Activated CD8-positive, alpha-beta memory T cell treated with anti-CD3 and anti-CD28 coated beads, Interleukin-2, amount 50 U/mL, for 24 hours (primary cell): ENCODE results near the gene PDLIM4.
A peak's percentile ranks its signal among the peaks of the same experiment; 100 is the strongest.

Experiments used
- DNase-seq: peaks from one replicate; pipeline ENCODE4 v3.0.0-alpha.2; 2020; ENCODE audit errors: extremely low read depth

The PDLIM4 gene

GRCh38 chr5:132267166-132267739 is 9.8 kb downstream of the PDLIM4 start:
- DNase-seq, result no peak

DNA sequence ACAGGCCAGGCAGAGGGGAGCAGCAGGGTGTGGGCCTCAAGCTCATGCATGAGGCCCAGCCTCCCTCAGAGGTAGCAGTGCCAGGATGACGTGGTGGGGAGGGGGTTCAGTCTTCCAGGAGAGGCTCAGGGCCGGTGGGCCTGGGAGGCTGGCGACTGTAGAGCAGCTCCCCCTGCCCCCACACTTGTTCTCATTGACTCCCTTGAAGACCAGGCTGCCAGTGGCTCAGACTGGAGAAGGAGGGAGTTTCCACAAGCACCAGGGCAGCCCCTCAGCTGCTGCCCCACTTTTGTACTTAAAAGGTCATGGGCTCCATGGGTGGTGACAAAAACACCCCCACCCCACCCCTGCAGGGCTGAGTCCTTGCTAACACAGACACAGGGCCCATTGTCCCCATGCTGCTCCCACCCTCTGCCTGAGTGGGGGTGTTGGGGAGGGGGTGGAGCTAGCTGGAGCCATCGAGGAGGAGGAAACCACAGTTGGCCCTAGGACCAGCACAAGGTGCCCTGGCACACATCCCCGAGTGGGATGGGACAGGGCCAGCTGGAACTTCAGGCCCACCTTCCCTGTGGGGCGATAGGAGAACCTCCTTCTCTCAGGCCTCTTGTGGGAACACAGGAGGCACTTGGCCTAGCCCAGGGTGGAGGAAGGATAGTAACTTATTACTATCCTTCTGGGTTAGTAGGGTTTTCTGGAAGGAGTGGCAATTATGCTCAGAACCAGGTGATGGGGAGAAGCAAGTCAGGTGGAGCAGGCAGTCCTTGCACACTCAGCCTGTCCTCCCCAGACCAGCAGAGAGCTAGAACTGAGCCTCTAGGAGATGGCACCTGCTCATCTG is 10.7 kb downstream of the PDLIM4 start:
- DNase-seq, result no peak

DNA sequence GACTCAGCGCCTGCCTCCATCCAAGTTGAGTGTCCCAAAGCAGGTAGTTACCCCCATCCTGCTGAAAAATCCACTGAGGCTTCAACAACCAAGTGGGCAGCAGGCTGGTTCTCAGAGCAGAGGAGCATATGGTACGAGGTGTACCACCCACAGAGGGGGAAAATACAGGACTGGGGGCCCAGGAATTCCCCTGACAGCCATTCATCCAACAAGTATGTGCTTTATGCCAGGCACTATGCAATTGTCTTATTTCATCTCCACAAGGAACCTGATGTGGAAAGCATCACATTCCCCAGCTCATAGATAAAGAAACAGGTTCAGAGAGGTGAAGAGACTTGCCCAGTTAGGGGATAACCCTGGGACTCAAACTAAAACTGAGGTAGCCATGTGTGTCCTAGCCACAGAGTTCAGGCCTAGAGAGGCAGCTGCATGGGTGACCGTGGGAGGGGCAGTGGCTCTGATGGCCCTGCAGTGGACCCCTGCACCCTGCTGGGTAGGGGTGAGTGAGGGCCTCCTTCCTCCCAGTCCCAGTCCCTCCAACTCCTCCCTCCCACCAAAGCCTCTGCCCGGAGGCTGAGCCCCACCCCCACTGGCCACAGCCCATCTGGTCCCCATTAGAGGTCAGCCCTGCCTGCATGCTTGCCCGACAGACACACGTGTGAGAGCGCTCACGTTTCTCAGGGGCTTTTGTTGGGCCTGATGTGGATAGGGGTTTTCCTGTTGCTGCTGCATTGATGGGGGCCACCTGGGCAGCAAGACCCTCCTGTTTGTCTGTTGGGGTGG is 11.5 kb downstream of the PDLIM4 start:
- no peak for DNase-seq

GRCh38 chr5:132269635-132270334 is 12.3 kb downstream of the PDLIM4 start:
- no peak for DNase-seq

GRCh38 chr5:132270335-132270665 is 12.8 kb downstream of the PDLIM4 start:
- DNase-seq, result no peak

DNA sequence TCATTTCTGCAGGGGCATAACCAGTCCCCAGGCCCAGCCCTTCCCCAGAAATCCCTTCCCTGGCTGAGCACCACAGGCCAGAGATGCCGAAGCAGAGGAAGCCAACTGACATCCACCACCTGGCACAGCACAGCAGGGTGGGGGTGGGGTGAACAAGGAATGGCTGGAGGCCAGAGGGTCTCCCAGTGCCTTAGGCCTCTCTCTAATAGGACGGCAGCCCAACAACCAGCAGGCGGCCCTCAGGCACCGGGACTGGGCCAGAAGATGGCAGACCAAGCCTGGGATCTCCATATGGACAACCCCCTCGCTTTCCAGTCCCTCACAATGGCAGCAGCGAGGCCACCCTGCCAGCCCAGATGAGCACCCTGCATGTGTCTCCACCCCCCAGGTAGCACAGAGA is 13.2 kb downstream of the PDLIM4 start:
- DNase-seq, result no peak

DNA sequence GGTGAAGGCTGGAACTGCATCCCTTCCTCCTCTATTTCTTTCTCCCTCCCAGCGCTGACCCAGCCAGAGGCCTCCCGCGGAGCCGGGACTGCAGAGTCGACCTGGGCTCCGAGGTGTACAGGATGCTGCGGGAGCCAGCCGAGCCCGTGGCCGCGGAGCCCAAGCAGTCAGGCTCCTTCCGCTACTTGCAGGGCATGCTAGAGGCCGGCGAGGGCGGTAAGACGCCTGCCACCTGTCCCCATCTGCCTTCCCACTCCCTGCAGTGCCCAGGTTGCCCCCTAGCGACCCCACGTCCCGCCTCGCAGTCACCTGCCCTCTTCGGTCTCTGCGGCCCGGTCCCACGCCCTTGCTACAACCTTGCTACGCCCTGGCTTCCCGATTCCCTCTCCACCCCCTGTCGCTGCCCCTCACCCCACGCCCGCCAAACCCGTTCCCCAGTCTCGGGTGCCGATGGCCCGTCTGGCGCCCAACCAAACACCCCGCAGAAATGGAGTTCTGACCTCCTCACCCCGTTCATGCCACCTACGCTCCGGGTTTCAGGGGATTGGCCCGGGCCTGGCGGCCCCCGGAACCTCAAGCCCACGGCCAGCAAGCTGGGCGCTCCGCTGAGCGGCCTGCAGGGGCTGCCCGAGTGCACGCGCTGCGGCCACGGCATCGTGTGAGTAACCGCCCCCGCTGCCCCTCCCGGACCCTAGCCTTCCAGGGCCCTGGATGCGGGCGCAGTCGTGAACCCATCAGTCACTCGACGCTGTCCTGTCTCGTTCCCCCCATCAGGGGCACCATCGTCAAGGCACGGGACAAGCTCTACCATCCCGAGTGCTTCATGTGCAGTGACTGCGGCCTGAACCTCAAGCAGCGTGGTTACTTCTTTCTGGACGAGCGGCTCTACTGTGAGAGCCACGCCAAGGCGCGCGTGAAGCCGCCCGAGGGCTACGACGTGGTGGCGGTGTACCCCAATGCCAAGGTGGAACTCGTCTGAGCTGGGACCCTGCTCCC is 14.1 kb downstream of the PDLIM4 start:
- no peak for DNase-seq

DNA sequence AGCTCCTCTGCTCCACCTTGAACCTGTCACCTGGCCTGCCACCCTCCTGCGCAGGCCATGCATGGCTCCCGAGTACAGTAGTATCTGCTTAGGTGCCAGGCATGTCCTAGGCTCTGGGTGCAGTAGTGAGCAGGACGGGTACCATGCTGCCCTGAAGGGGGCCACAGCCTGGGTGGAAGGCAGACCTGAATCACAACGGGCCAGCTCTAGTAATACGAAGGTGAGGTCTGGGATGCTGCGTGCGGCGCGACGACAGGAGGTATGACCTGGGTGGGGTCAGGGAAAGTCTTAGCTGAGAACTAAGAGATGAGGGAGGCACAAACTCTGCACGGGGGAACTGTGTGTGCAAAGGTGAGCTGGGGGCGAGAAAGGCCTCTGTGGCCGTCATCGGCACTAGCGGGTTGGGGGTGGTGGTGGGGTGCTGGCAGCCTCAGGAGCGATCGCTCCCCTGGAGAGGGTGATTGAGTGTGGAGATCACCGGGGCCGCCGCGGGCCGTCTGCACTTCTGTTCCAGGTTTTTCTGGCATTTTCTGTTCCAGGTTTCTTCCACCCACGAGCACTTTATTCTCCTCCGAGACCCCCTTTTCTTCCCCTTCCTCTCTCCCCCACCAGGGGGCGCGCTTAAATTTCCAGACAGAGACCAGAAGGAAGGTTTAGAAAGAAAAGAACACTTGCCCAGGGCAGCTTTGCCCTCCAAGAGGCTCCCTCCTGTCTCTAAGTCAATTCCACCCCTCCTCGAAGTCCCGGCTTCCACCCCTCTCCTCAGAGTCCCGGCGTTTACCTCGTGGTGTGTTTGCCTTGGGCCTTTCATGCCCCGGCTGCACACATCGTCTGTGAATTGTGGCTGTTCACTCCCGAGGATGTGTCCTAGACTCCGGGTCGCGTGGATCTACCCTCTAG is 15.1 kb downstream of the PDLIM4 start:
- DNase-seq, result peak; percentile 29

- no peak for DNase-seq
Observed at GRCh38 chr5:132273631-132274030, 16.1 kb downstream of the PDLIM4 start.

- no peak for DNase-seq
Observed at GRCh38 chr5:132274050-132274792, 16.7 kb downstream of the PDLIM4 start.

- no peak for DNase-seq
Observed at GRCh38 chr5:132275367-132276220, 18.1 kb downstream of the PDLIM4 start.

DNA sequence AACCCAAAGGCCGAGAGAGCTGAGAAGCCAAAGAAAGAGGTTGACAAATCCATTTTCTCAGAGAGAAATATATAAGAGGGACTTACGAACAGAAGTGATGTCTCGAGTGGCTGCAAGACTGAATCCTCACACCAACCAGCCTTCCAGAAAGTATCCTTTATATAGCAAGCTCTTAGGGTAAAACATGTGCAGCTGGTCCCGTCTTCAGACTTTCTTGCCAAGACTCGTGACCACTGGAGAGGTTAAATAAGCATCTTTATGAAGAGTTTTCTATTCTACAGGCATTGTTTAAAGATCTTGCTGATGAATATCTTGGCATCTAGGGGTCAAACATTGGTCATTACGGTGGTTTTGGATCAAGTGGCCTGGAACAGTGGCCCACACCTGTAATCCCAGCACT is 19.8 kb downstream of the PDLIM4 start:
- DNase-seq, result no peak

DNA sequence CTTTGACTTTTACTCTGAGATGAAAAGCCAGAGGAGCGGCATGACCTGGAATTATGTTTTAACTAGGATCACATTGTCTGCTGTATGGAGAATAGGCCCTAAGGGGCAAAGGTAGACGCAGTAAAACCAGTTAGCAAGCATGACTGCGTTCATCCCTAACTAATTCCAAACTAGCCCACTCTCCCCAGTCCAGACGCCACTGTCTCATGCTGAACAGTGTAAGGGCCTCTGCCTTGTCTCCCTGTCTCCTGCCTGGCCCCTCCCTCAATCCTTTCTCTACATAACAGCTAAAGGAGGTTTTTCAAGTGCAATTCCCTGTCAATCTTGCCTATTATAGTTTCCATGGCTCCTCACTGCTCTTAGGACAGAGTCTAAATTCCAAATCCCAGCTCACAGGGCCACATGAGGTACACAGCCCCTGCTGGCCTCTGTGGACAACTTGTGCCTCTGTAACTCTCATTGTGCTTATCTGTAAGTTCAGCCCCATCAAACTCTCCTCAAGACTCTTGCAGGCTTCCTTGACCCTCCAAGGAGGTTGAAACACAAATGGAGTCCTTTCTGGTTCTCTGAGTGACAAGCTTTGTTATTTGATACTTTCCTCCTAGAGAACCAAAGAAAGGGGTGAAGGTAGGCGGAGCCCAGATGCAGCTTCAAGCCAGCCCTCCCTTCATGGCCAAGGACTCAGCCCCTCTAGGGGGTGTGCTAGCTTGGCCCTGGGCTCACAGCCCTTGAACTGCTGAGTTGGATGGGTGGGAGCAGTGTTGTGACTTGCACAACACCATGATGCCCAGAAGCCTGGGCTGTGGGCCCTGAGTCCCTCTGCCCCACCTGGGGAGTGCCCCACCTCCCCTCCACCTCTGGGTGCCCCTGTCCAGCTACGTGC is 20.7 kb downstream of the PDLIM4 start:
- DNase-seq, result no peak

DNA sequence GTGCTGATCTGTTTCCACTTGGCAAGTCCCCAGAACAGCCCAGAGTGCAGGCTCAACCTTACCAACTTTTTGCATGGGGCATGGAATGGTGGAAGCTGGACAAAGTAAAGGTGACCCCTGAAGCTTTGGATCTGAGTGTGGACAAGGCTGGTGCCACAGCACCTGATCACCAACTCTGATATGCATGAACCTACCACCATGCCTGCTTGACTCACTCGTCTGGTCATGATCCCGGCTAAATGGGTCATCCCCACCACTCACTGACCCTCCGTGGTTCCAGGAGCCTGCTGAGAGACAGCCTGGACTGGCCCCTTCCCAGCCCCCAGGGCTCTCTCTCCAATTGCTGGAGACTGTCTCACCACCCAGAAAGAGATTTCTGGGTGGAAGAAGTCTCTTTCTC is 22.3 kb downstream of the PDLIM4 start:
- DNase-seq, result no peak

DNA sequence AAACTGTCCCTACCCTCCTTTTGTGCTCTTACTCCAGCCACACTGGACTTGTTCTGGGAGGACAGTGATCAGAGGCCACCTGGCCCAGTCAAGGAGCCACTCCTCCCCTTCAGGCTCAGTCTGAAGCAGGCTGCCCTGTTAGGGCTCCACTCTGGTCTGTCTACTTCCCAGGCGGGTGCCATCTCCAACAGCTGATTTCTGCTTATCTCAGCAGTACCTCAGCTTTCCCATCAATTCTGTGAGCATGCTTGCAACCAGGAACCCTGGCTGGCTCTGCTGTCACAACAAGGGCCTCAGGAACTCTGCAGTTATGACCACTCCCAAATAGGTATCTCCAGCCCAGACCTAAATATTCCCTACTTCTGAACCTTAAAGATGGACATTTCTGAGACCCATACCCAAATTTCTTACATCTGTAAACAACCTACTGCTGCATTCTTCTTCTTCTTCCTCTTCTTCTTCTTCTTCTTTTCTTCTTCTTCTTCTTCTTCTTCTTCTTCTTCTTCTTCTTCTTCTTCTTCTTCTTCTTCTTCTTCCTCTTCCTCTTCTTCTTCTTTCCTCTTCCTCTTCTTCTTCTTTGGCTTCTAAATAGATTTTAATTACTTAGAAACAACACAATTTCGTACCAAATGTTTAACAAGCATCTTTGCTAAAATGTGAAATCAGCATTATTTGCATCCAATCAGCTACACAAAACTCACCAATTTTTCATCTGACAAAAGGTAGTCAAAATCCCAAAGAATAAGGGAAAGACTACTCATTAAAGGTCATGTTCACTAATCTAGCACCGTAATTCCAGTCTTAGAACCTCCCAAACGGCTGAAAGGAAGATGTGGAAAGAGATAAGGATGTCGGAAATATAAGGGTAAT is 23.1 kb downstream of the PDLIM4 start:
- no peak for DNase-seq

- no peak for DNase-seq
Observed at GRCh38 chr5:132281856-132282614, 24.5 kb downstream of the PDLIM4 start.
